ENCODE data around the gene ADRB1. TPM values are rescaled to one million over a fixed set of nuclear protein-coding genes. Genes with fewer than 3 reads are reported as not detected.

ADRB1 gene
- total and polyA plus RNA-seq, 4 donors: 0.05 to 0.17 (median 0.16) TPM; not detected in 1

GRCh38 chr10:114031073-114031972 lies 12.3 kb upstream of the ADRB1 start:
- WGBS: 89% methylated on average over 6 of the region's 6 CpGs
- Histone ChIP-seq H3K27me3 (ENCODE audit: control insufficient read depth in 4 of 4, insufficient read depth in 4 of 4, low read length in 3 of 4) (no peaks in the 10 kb centered on the region), H3K36me3 (ENCODE audit: control insufficient read depth in 4 of 4, insufficient read depth in 3 of 4, low read depth in 1 of 4, low read length in 3 of 4) (no peaks in the 10 kb centered on the region), H3K4me1 (ENCODE audit: control insufficient read depth in 4 of 4, insufficient read depth in 4 of 4, low read length in 3 of 4) (no peaks in the 10 kb centered on the region), H3K27ac (ENCODE audit: low read depth in 1 of 2, low read length in 2 of 2) (no peak overlapping the region), H3K9ac (ENCODE audit: low read depth in 1 of 2, low read length in 2 of 2) (no peak overlapping the region), H3K4me3 (ENCODE audit: low read depth in 1 of 3, low read length in 3 of 3) (no peak overlapping the region), H3K9me3 (ENCODE audit: control insufficient read depth in 4 of 4, low read length in 3 of 4) (no peaks in the 10 kb centered on the region)
- DNase-seq (ENCODE audit: low spot score): no peak
- TF ChIP-seq RAD21 (IDR thresholded peaks at IDR 0.05) (no peak), TAF1 (conservative IDR thresholded peaks at IDR 0.05) (no peak), JUND (IDR thresholded peaks at IDR 0.05) (no peak), HNF4A (conservative IDR thresholded peaks at IDR 0.05) (no peak), FOXA2 (IDR thresholded peaks at IDR 0.05) (no peak), GABPA (IDR thresholded peaks at IDR 0.05 in 1 of 2, conservative IDR thresholded peaks at IDR 0.05 in 1 of 2) (no peak), SP1 (IDR thresholded peaks at IDR 0.05) (no peak), REST (IDR thresholded peaks at IDR 0.05) (no peak), YY1 (IDR thresholded peaks at IDR 0.05) (no peak), NR2F2 (IDR thresholded peaks at IDR 0.05) (no peak), MAX (IDR thresholded peaks at IDR 0.05) (no peak), HNF4G (IDR thresholded peaks at IDR 0.05) (no peak), EGR1 (IDR thresholded peaks at IDR 0.05; ENCODE audit: low read depth in 2 of 2) (no peak), RXRA (IDR thresholded peaks at IDR 0.05) (no peak)
- TF ChIP-seq, protein P1, sequence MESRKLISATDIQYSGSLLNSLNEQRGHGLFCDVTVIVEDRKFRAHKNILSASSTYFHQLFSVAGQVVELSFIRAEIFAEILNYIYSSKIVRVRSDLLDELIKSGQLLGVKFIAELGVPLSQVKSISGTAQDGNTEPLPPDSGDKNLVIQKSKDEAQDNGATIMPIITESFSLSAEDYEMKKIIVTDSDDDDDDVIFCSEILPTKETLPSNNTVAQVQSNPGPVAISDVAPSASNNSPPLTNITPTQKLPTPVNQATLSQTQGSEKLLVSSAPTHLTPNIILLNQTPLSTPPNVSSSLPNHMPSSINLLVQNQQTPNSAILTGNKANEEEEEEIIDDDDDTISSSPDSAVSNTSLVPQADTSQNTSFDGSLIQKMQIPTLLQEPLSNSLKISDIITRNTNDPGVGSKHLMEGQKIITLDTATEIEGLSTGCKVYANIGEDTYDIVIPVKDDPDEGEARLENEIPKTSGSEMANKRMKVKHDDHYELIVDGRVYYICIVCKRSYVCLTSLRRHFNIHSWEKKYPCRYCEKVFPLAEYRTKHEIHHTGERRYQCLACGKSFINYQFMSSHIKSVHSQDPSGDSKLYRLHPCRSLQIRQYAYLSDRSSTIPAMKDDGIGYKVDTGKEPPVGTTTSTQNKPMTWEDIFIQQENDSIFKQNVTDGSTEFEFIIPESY (IDR thresholded peaks at IDR 0.05): no peak
- TF ChIP-seq, protein P2, sequence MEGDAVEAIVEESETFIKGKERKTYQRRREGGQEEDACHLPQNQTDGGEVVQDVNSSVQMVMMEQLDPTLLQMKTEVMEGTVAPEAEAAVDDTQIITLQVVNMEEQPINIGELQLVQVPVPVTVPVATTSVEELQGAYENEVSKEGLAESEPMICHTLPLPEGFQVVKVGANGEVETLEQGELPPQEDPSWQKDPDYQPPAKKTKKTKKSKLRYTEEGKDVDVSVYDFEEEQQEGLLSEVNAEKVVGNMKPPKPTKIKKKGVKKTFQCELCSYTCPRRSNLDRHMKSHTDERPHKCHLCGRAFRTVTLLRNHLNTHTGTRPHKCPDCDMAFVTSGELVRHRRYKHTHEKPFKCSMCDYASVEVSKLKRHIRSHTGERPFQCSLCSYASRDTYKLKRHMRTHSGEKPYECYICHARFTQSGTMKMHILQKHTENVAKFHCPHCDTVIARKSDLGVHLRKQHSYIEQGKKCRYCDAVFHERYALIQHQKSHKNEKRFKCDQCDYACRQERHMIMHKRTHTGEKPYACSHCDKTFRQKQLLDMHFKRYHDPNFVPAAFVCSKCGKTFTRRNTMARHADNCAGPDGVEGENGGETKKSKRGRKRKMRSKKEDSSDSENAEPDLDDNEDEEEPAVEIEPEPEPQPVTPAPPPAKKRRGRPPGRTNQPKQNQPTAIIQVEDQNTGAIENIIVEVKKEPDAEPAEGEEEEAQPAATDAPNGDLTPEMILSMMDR (IDR thresholded peaks at IDR 0.05; ENCODE audit: low read depth, low read length, missing input control): no peak
- TF ChIP-seq, protein P3, sequence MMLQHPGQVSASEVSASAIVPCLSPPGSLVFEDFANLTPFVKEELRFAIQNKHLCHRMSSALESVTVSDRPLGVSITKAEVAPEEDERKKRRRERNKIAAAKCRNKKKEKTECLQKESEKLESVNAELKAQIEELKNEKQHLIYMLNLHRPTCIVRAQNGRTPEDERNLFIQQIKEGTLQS (IDR thresholded peaks at IDR 0.05): no peak

All from liver (tissue), 9 donors.